ENCODE data around the gene KRTAP25-1.

DNA sequence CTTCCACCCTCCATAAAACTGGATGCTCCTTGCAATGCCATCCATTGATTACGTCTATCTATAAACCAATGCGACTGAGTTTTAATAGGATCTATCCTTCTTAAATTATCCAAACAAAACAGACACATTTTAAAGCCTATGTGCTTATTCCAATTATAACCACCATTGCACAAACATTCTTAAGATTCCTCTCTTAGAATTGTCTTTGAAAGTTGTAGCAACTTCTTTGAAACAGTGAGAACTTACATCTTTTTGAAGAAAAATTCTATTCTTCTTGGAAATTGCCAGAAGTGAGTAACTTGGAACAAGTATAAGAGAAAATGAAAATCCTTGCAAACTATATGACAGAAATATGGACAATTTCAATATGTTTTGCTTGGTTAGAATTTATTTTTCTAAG lies 30.9 kb upstream of the KRTAP25-1 start, which contains the start of gene KRTAP26-1:
- TF ChIP-seq, protein P1, sequence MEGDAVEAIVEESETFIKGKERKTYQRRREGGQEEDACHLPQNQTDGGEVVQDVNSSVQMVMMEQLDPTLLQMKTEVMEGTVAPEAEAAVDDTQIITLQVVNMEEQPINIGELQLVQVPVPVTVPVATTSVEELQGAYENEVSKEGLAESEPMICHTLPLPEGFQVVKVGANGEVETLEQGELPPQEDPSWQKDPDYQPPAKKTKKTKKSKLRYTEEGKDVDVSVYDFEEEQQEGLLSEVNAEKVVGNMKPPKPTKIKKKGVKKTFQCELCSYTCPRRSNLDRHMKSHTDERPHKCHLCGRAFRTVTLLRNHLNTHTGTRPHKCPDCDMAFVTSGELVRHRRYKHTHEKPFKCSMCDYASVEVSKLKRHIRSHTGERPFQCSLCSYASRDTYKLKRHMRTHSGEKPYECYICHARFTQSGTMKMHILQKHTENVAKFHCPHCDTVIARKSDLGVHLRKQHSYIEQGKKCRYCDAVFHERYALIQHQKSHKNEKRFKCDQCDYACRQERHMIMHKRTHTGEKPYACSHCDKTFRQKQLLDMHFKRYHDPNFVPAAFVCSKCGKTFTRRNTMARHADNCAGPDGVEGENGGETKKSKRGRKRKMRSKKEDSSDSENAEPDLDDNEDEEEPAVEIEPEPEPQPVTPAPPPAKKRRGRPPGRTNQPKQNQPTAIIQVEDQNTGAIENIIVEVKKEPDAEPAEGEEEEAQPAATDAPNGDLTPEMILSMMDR (IDR thresholded peaks at IDR 0.05), result no peak
- no peak for TF ChIP-seq POLR2A (IDR thresholded peaks at IDR 0.05)

Data from testis (tissue), 2 donors.